ELF-1 (cell line): Measurements from ENCODE around the gene UNK.
"Not testable (repeated sequence)": the region's sequence is repeated elsewhere in the genome, so short reads cannot be mapped to it uniquely, and the experiment has no call there.

ENCODE experiments used
- DNase-seq: peaks from one replicate; pipeline ENCODE4 v3.0.0-alpha.2; 2016; ENCODE audit warnings: low read depth, low spot score

The UNK gene

DNA sequence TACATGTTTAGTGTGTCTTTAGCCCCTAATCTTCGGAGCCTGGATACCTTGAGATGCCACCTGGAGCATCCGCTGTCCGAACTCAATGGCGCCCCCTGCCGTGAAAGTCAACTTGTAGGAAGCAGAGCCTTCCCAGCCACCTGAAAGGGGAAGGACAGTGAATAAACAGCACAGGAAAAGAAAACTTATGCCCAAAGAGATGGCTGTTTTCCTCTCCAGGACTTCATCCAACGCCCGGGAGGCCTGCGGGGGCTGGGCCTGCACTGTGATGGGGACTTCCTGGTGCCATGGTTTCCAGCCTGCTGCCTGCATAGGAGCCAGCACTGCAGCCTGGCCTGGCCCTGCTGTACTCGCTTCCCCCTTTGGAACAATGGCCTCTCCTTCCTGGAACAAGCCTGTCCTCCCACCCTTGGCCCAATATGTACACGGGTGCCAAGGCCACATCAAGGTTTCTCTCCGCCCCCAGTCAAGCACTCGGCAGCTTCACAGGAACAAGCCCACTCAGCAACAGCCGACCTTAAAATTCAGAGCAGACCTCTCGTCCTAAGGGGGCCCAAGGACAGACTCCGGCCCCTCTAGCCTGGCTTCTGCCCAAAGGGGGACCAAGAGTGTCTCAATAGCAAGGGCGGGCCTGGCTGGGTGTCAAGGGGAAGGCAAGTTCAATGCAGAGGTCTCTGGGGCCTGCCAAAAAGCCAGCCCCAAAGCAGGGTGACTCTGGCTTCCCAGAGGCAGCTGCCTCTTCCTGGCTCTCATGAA is 64.1 kb downstream of the UNK start:
- peak; percentile 76 for DNase-seq

DNA sequence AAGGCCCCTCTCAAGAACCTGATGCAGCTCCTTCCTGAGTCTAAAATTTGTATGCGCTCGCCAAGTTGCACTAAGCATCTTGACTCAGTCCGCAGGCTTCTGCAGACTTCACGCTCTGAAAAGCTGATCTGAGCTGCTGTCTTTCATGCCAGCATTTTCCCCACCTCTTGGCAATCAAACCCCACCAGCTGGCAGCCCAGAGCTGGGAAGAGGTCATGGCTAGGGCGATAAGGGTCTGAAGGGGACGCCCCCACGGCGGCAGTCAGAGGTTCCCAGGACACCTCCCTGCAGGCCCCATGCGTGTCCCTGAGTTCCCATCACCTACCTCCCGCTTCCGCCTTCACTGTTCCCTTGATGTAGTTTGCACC is 64.7 kb downstream of the UNK start:
- DNase-seq, result no peak

- no peak for DNase-seq
Measured at GRCh38 chr17:75849724-75850123, 65.1 kb downstream of the UNK start.

DNA sequence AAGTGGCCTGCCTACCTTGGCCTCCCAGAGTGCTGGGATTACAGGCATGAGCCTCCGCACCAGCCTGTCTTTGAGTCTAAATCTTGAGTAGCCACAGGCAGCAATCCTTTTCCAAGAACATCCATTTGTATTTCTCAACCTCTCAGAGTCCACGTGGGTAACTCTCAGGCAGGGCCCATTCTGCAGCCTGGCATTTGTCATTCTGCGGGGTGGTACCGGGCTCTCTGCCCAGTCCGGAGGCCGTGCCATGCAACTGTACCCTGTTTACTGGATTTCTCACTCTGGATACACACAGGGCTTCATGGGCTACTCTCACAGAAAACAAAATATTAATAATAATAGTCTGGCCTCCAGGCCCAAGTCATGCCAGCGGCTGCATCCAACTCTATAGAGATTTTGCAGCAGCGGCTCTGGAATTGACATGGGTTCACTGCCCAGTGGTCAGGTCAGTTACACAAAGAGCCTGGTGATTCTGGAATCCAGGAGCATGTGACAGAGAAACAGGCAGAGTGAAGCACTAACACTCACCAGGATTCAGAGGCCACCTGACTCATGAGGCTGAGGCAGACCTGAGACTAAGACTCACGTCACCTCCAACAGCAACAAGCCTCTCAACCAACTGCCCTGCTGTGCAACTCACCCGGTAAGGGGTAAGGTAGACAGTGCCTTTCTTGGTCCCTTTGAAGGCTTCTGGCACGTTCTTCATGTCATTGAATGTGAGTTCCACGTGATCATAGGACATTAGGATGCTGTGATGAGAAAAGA is 66.5 kb downstream of the UNK start:
- DNase-seq, result no peak

DNA sequence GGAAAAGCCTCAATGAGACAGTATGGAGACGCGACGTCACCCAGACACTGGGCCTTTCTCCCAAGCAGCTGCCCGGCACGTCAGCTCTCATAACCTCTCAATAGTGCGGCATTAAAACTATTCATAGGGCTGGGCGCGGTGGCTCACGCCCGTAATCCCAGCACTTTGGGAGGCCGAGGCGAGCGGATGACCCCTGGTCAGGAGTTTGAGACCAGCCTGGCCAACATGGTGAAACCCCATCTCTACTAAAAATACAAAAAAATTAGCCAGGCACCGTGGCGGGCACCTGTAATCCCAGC is 67.0 kb downstream of the UNK start:
- not testable (repeated sequence) for DNase-seq

- DNase-seq, result no peak
Measured at GRCh38 chr17:75853433-75853832, 68.8 kb downstream of the UNK start.

DNA sequence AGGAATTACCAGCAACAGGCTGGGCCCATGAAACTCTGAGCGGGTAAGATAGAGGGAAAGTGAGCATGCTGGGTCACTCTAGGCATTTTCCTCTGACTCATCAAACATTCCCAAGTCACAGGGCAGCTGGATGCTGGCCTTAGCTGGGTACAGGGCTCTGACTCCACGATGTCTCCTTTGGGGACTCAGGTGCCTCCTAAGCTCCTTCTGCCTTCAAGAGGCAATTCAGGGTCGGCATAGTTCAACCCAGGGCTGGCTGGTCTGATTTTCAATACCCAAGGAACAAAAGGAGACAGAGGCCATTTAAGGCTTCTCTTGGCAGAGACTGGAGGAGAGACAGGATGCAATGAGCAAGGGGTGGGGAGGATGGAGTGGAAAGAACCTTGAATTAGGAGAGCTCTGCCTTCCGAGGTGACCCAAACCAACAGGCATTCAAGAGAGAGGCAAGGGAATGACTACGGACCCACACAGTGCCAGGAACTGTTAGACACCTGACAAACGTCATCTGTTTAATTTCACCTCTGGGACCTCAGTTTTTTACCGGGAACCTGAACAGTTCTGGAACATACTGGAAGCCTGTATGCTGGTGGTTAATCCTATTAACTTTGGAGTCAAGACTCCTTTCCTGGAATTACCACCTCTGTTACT is 69.6 kb downstream of the UNK start:
- DNase-seq, result peak; percentile 47

DNA sequence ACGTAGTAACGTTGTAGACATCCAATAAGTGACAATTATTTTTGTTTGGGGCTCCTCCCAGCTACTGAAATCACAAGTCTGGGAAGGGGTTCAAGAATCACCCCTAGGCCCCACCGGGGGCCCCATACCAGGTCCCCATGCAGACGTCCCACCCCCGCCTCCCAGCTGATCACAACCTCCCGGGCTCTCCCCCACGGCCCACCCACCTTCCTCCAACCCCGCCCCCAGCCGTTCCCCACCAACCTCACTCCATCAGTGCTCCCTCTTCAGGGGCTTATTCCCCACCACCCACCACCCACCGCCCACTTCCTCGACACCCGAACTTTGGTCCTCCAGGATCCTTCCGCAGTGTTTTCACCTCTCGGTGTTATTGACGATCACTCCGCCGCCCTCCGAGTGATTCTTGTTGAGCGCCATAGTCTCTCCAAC is 70.3 kb downstream of the UNK start:
- DNase-seq, result no peak

- peak; percentile 100 for DNase-seq
Measured at GRCh38 chr17:75855310-75856061, 70.9 kb downstream of the UNK start, which contains the start of gene WBP2. WBP2 (minus strand) TSS chr17:75855335; CDS start chr17:75855297, 38 bp downstream.

DNA sequence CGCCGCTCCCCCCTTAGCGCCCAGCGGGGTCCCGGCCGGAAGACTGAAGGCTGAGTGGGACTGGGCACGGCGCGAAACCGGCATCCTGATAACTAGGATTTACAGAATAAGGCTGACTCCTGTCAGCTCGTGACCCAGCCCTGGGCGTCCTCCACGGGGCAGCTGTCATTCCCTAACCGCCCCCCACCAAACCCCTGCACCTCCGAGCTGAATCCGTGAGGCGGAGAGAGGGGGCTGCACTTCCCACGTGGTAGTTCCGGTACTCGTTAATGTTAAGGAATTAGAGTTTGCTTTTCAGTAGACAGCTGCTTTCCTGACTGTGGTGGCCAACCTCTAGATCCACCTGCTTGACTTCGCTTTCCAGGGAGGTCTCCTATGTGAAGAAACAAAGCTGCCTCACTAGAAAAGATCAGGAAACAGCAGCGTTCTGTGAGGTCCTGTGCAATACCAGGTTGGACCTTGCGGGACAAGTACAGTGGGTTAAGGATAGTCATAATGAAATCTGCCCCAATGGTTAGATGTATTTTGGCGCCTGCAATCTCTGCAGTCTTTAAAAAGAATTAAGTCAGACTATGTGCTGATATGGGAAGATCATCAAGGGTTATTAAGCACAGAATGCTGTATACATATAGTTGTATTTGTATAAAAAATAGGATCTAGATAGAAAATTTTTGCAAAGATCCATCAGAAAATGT is 71.6 kb downstream of the UNK start:
- no peak for DNase-seq

GRCh38 chr17:75859358-75859757 is 74.8 kb downstream of the UNK start:
- DNase-seq, result not testable (repeated sequence)

DNA sequence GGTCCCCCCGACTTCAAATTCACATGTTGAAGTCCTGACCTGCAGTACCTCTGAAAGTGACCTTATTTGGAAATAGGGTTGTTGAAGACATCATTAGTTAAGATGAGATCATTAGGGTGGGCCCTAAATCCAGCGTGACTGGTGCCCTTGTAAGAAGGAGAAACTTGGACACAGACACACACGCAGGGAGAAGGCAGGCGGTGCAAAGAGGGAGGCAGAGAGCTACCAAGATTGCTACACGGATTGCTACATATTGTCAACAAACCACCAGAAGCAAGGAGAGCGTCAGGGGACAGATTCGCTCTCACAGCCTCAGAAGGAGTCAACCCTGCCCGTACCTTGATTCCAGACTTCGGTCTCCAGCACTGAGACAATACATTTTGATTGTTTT is 77.3 kb downstream of the UNK start:
- no peak for DNase-seq

- no peak for DNase-seq
Measured at GRCh38 chr17:75864448-75864871, 79.9 kb downstream of the UNK start.

GRCh38 chr17:75864887-75865286 is 80.3 kb downstream of the UNK start:
- DNase-seq, result not testable (repeated sequence)

- DNase-seq, result not testable (repeated sequence)
Measured at GRCh38 chr17:75865404-75866188, 81.0 kb downstream of the UNK start.

GRCh38 chr17:75868730-75869281 is 84.2 kb downstream of the UNK start:
- DNase-seq, result not testable (repeated sequence)

DNA sequence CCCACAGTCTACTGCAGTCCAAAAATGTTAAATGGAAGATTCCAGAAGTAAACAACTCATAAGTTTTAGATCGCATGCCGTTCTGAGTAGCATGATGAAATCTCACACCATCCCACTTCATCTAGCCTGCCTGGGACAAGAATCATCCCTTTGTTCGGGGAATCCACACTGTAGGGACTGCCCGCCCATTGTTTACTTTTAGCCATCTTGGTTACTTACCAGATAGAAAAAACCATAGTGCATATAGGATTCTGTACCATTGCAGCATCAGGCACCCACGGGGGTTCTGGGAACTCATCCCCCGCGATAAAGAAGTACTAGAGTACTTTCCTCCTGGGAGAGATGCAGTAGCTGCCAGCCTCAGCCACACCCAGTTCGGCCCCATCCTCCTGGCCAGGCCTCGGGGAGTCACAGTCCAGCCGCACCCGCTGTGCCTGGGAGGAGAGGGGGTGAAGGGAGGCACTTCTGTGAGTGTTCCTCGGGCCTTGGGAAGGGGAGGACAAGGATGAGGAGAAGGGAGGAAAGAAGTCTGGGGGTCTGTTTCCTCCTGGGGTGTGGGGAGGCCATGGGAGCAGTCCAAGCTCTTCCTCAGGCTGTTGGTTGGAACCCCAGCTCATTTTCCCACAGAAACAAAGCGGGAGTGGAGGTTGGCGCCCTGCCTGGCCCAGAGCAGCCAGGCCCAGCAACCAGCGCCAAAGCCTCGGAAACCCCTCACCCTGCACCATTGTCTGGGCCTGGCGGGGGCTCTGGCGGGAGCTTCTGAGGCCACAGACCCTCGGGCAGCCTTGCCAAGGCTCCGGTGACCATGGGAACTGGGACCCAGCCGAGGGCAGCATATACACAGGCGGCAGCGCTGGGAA is 84.9 kb downstream of the UNK start:
- DNase-seq, result peak; percentile 46

DNA sequence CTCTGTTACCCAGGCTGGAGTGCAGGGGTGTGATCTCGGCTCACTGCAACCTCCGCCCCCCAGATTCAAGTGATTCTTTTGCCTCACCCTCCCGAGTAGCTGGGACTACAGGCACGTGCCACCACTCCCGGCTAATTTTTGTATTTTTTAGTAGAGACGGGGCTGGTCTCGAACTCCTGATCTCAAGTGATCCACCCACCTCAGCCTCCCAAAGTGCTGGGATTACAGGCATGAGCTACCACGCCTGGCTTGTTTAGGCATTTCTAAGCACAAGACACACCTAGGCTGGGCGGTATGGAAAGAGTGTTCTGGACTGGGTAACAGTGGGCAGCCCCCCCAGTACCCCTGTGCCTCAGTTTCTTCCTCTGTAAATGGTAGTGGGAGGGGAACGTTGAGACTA is 85.6 kb downstream of the UNK start:
- not testable (repeated sequence) for DNase-seq
